GM12892 (cell line): ENCODE measurements around the gene ERGIC1.

ENCODE experiments used
- POLR2A ChIP-seq: IDR thresholded peaks from 2 replicates; pipeline ENCODE4 v1.6.1; 2011; ENCODE audit warnings: low read depth, low read length, control low read depth
- TAF1 ChIP-seq: IDR thresholded peaks from 2 replicates; pipeline ENCODE4 v1.6.1; 2011; ENCODE audit warnings: low read depth, mild to moderate bottlenecking, control low read depth, low read length, borderline replicate concordance

GRCh38 chr5:172939611-172940267, 105.7 kb downstream of the ERGIC1 start:
- TF ChIP-seq TAF1 (no peak), POLR2A (no peak)
